WTC11 (cell line): ENCODE data around the gene MYL12B. TPM values are rescaled to one million over a fixed set of nuclear protein-coding genes. Genes with fewer than 3 reads are reported as not detected.

Experiments used
- ARID4B ChIP-seq: sonication (generic); formaldehyde crosslinking; IDR thresholded peaks from 2 replicates; pipeline ENCODE4 v1.8.0; 2023; ENCODE audit warnings: missing genetic modification reagents, mild to moderate bottlenecking, borderline replicate concordance
- CREB1 ChIP-seq: sonication (generic); formaldehyde crosslinking; IDR thresholded peaks from 2 replicates; pipeline ENCODE4 v1.8.0; 2023; ENCODE audit warnings: mild to moderate bottlenecking, missing genetic modification reagents
- ELF4 ChIP-seq: sonication (generic); formaldehyde crosslinking; IDR thresholded peaks from 2 replicates; pipeline ENCODE4 v1.8.1; 2022; ENCODE audit warnings: low read depth, mild to moderate bottlenecking, moderate library complexity, missing genetic modification reagents
- FOXK1 ChIP-seq: sonication (generic); formaldehyde crosslinking; IDR thresholded peaks from 2 replicates; pipeline ENCODE4 v1.8.0; 2022; ENCODE audit warnings: mild to moderate bottlenecking, moderate library complexity, missing genetic modification reagents
- FOXP1 ChIP-seq: sonication (generic); formaldehyde crosslinking; IDR thresholded peaks from 2 replicates; pipeline ENCODE4 v1.8.0; 2022; ENCODE audit warnings: missing genetic modification reagents, mild to moderate bottlenecking, moderate library complexity, borderline replicate concordance
- GTF2I ChIP-seq: fragments of 250-450 bp; sonication (Bioruptor Pico); conservative IDR thresholded peaks from 2 replicates; pipeline ENCODE4 v1.4.0; 2021; ENCODE audit warnings: mild to moderate bottlenecking
- IRF1 ChIP-seq: sonication (generic); formaldehyde crosslinking; IDR thresholded peaks from 2 replicates; pipeline ENCODE4 v1.8.0; 2023; ENCODE audit warnings: missing genetic modification reagents
- JAZF1 ChIP-seq: fragments of 250-450 bp; sonication (Bioruptor Pico); IDR thresholded peaks from 2 replicates; pipeline ENCODE4 v1.9.0; 2021; ENCODE audit warnings: moderate library complexity, mild to moderate bottlenecking, inconsistent platforms
- JUN ChIP-seq: sonication (generic); formaldehyde crosslinking; IDR thresholded peaks from 2 replicates; pipeline ENCODE4 v1.8.0; 2023; ENCODE audit warnings: mild to moderate bottlenecking, missing genetic modification reagents
- MAX ChIP-seq: sonication (generic); formaldehyde crosslinking; IDR thresholded peaks from 2 replicates; pipeline ENCODE4 v1.8.0; 2022; ENCODE audit warnings: mild to moderate bottlenecking, missing genetic modification reagents
- NFATC4 ChIP-seq: fragments of 250-450 bp; sonication (Bioruptor Pico); IDR thresholded peaks from 2 replicates; pipeline ENCODE4 v1.9.0; 2021; ENCODE audit warnings: mild to moderate bottlenecking
- NFYB ChIP-seq: sonication (generic); formaldehyde crosslinking; conservative IDR thresholded peaks from 2 replicates; pipeline ENCODE4 v1.8.0; 2022; ENCODE audit warnings: low read depth, missing genetic modification reagents
- SMAD3 ChIP-seq: sonication (generic); formaldehyde crosslinking; IDR thresholded peaks from 2 replicates; pipeline ENCODE4 v1.8.0; 2022; ENCODE audit warnings: missing genetic modification reagents, mild to moderate bottlenecking, borderline replicate concordance
- SMAD4 ChIP-seq: sonication (generic); formaldehyde crosslinking; IDR thresholded peaks from 2 replicates; pipeline ENCODE4 v1.8.0; 2022; ENCODE audit warnings: mild to moderate bottlenecking, missing genetic modification reagents
- TEAD4 ChIP-seq: sonication (generic); formaldehyde crosslinking; IDR thresholded peaks from 2 replicates; pipeline ENCODE4 v1.8.0; 2022; ENCODE audit warnings: mild to moderate bottlenecking, missing genetic modification reagents
- USF2 ChIP-seq: sonication (generic); formaldehyde crosslinking; IDR thresholded peaks from 2 replicates; pipeline ENCODE4 v1.8.1; 2023; ENCODE audit warnings: mild to moderate bottlenecking, missing genetic modification reagents, moderate library complexity
- ZNF219 ChIP-seq: sonication (generic); formaldehyde crosslinking; IDR thresholded peaks from 2 replicates; pipeline ENCODE4 v1.8.0; 2023; ENCODE audit warnings: missing genetic modification reagents, mild to moderate bottlenecking, borderline replicate concordance
- ZNF232 ChIP-seq: sonication (generic); formaldehyde crosslinking; IDR thresholded peaks from 2 replicates; pipeline ENCODE4 v1.8.0; 2022; ENCODE audit warnings: mild to moderate bottlenecking, missing genetic modification reagents
- ZNF281 ChIP-seq: sonication (generic); formaldehyde crosslinking; IDR thresholded peaks from 2 replicates; pipeline ENCODE4 v1.8.0; 2023; ENCODE audit warnings: mild to moderate bottlenecking, missing genetic modification reagents
- ZNF423 ChIP-seq: fragments of 250-450 bp; sonication (Bioruptor Pico); IDR thresholded peaks from 2 replicates; pipeline ENCODE4 v2.1.2; 2022; ENCODE audit warnings: mild to moderate bottlenecking, moderate library complexity
- ZNF532 ChIP-seq: fragments of 250-450 bp; sonication (Bioruptor Pico); IDR thresholded peaks from 2 replicates; pipeline ENCODE4 v1.9.0; 2021; ENCODE audit warnings: mild to moderate bottlenecking, borderline replicate concordance
- total RNA-seq: library from RNA; stranded (reverse); gene quantifications from 3 replicates; pipeline ENCODE4 v1.2.3, GENCODE V29; 2021
- TF ChIP-seq, protein P1 (sequence below): sonication (generic); formaldehyde crosslinking; IDR thresholded peaks from 2 replicates; pipeline ENCODE4 v1.8.1; 2022; ENCODE audit warnings: low read depth, missing genetic modification reagents, borderline replicate concordance

MYL12B gene
- total RNA-seq, 1 experiment from 2014 or later: 173 TPM

DNA sequence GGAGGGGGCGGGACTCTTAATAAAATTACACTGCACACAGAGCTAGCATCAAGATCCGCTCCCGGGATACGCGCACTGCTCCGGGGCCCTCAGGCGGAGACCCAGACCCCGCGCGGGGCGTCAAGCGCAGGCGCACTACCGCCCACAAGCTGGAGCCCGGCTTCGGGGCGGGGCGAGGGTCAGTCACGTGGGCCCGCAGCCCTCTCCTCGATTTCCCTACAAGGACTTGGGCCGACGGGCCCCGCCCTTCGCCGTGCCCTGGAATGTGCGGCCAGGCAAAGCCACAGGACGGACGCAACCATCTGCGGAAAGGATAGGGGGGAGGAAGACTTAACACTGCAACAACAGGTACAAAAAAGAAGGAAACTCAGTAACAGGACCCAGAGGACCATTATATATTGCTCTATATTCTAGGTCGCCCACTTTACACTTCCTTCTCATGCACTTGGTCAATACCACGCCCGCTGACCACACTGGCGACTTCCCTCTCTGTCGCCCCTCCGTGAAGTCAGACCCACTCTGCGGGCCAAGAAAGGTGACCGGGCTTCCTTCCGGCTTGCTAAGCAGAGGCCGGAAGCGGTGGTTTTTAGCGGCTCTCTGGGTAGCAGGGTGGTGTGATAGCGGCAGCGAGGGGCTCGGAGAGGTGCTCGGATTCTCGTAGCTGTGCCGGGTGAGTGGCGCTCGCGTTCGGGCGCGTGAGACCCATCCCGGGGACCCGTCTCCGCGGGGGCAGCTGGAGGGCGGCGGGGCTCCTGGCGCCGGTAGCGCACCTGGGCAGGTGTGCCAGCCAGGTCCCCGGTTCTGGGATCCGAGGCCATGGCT lies 14.5 kb upstream of the MYL12B start, which contains the start of gene MYL12A (continued):
- TF ChIP-seq ZNF532 (no peak), SMAD3 (no peak), USF2 (CRISPR knock-in tag) (peak; percentile 98), IRF1 (CRISPR knock-in tag) (no peak), JAZF1 (no peak), FOXP1 (CRISPR knock-in tag) (peak; percentile 49; the same call in 1 of the 2 replicates), GTF2I (CRISPR knock-in tag) (no peak; the same call in 1 of the 2 replicates), TEAD4 (peak; percentile 88), NFYB (CRISPR knock-in tag) (no peak), FOXK1 (CRISPR knock-in tag) (peak; percentile 50), ZNF423 (CRISPR knock-in tag) (no peak), JUN (no peak), ZNF219 (CRISPR knock-in tag) (no peak), ELF4 (no peak), CREB1 (no peak), NFATC4 (CRISPR knock-in tag) (no peak), MAX (CRISPR knock-in tag) (peak; percentile 77; the same call in 1 of the 2 replicates), ZNF232 (CRISPR knock-in tag) (peak; percentile 64; the same call in 1 of the 2 replicates), ARID4B (CRISPR knock-in tag) (no peak), ZNF281 (CRISPR knock-in tag) (no peak), SMAD4 (CRISPR knock-in tag) (no peak)
- TF ChIP-seq, protein P1, sequence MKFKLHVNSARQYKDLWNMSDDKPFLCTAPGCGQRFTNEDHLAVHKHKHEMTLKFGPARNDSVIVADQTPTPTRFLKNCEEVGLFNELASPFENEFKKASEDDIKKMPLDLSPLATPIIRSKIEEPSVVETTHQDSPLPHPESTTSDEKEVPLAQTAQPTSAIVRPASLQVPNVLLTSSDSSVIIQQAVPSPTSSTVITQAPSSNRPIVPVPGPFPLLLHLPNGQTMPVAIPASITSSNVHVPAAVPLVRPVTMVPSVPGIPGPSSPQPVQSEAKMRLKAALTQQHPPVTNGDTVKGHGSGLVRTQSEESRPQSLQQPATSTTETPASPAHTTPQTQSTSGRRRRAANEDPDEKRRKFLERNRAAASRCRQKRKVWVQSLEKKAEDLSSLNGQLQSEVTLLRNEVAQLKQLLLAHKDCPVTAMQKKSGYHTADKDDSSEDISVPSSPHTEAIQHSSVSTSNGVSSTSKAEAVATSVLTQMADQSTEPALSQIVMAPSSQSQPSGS (CRISPR knock-in tag): no peak
